SK-N-SH (cell line): ENCODE results near the gene CFAP20DC. TPM values are rescaled to one million over a fixed set of nuclear protein-coding genes. Genes with fewer than 3 reads are reported as not detected.

ENCODE experiments used
- CTCF ChIA-PET: fragments of 300-600, 350-600 bp; formaldehyde crosslinking; extraction: SDS; loops from one replicate; lab custom pipeline; 2021; lab: Yijun Ruan, JAX
- POLR2A ChIA-PET: fragments of 350-600 bp; sonication (Branson Sonifier 250); formaldehyde crosslinking; extraction: SDS; loops from one replicate; lab custom pipeline; 2020; ENCODE audit warnings: antibody characterized with exemption, inconsistent platforms; lab: Yijun Ruan, JAX
- DNase-seq: peaks from one replicate; pipeline ENCODE4 v3.0.0; 2012
- H2AFZ ChIP-seq: fragments of 200-600 bp; sonication (generic); 2 replicates; pipeline ENCODE4 v1.8.1; 2016; ENCODE audit warnings: antibody characterized with exemption, mild to moderate bottlenecking, low read depth
- H3F3A ChIP-seq: fragments of 200-600 bp; sonication (generic); replicated peaks from 2 replicates; pipeline ENCODE3; 2016; ENCODE audit warnings: antibody characterized with exemption, mild to moderate bottlenecking; ENCODE audit not compliant: insufficient read depth
- H3K27ac ChIP-seq, 2 experiments: fragments of 200-500 bp in 1 of 2; fragments of 200-600 bp in 1 of 2; sonication (Bioruptor generic) in 1 of 2; sonication (generic), shearing (Covaris generic) in 1 of 2; 2 replicates each; pipeline versions ENCODE4 v1.5.1 to v1.6.1; 2014 to 2016; ENCODE audit warnings: low read depth in 2 of 2, inconsistent platforms in 1 of 2, low read length in 1 of 2, mild to moderate bottlenecking in 1 of 2, mixed read lengths in 1 of 2
- H3K27me3 ChIP-seq: fragments of 200-600 bp; sonication (generic), shearing (Covaris generic); 2 replicates; pipeline ENCODE4 v1.6.1; 2016; ENCODE audit warnings: mixed run types; ENCODE audit not compliant: insufficient read depth
- H3K36me3 ChIP-seq, 2 experiments: fragments of 200-500 bp in 1 of 2; fragments of 200-600 bp in 1 of 2; sonication (Bioruptor generic) in 1 of 2; sonication (generic) in 1 of 2; replicated peaks in 1 of 2; 2 replicates each; pipeline versions ENCODE3 to v1.5.1; 2014 to 2016; ENCODE audit warnings: low read length in 1 of 2, mild to moderate bottlenecking in 1 of 2; ENCODE audit not compliant: insufficient read depth in 2 of 2, control insufficient read depth in 1 of 2
- H3K4me1 ChIP-seq, 2 experiments: fragments of 200-500 bp in 1 of 2; fragments of 200-600 bp in 1 of 2; sonication (Bioruptor generic) in 1 of 2; sonication (generic), shearing (Covaris generic) in 1 of 2; 2 replicates each; pipeline versions ENCODE4 v1.5.1 to v1.6.1; 2014 to 2016; ENCODE audit warnings: low read depth in 1 of 2, low read length in 1 of 2, mixed run types in 1 of 2; ENCODE audit not compliant: insufficient read depth in 2 of 2, control insufficient read depth in 1 of 2
- H3K4me2 ChIP-seq: fragments of 200-600 bp; sonication (generic), shearing (Covaris generic); 2 replicates; pipeline ENCODE4 v1.6.1; 2017; ENCODE audit warnings: mixed run types
- H3K4me3 ChIP-seq, 2 experiments: fragments of 200-500 bp in 1 of 2; fragments of 200-600 bp in 1 of 2; sonication (Bioruptor generic) in 1 of 2; sonication (generic), shearing (Covaris generic) in 1 of 2; 2 replicates each; pipeline versions ENCODE4 v1.5.1 to v1.8.1; 2014 to 2016; ENCODE audit warnings: low read depth in 2 of 2, inconsistent platforms in 1 of 2, low read length in 1 of 2, mild to moderate bottlenecking in 1 of 2, mixed read lengths in 1 of 2, moderate library complexity in 1 of 2
- H3K79me2 ChIP-seq: fragments of 200-600 bp; sonication (generic); 2 replicates; pipeline ENCODE4 v1.8.1; 2017; ENCODE audit warnings: mild to moderate bottlenecking; ENCODE audit not compliant: insufficient read depth
- H3K9ac ChIP-seq: fragments of 200-600 bp; sonication (generic); 2 replicates; pipeline ENCODE4 v1.6.1; 2017; ENCODE audit warnings: mixed run types
- H3K9me2 ChIP-seq: fragments of 200-600 bp; sonication (generic); 2 replicates; pipeline ENCODE4 v1.6.1; 2017; ENCODE audit warnings: mixed run types
- H3K9me3 ChIP-seq: fragments of 200-600 bp; sonication (generic); 2 replicates; pipeline ENCODE4 v1.6.1; 2017; ENCODE audit warnings: mixed run types, mild to moderate bottlenecking, moderate library complexity
- H4K20me1 ChIP-seq: fragments of 200-600 bp; sonication (generic); 2 replicates; pipeline ENCODE4 v1.6.1; 2017; ENCODE audit warnings: mild to moderate bottlenecking, mixed run types; ENCODE audit not compliant: insufficient read depth
- FOSL2 ChIP-seq: IDR thresholded peaks from 2 replicates; pipeline ENCODE4 v1.4.0; 2012; ENCODE audit warnings: low read depth, mild to moderate bottlenecking, moderate library complexity, borderline replicate concordance
- JUND ChIP-seq: IDR thresholded peaks from 2 replicates; pipeline ENCODE4 v1.4.0; 2012
- MXI1 ChIP-seq: IDR thresholded peaks from 2 replicates; pipeline ENCODE4 v1.6.1; 2012; ENCODE audit warnings: mild to moderate bottlenecking, low read depth, low read length, improper control_type of control experiment
- RFX5 ChIP-seq: IDR thresholded peaks from 2 replicates; pipeline ENCODE4 v1.6.1; 2012; ENCODE audit warnings: mild to moderate bottlenecking, improper control_type of control experiment, low read length
- SMC3 ChIP-seq: IDR thresholded peaks from 2 replicates; pipeline ENCODE4 v1.6.1; 2012; ENCODE audit warnings: low read depth, low read length, improper control_type of control experiment
- TCF12 ChIP-seq: IDR thresholded peaks from 2 replicates; pipeline ENCODE4 v1.4.0; 2012
- TEAD4 ChIP-seq: IDR thresholded peaks from 2 replicates; pipeline ENCODE4 v1.4.0; 2012; ENCODE audit warnings: mild to moderate bottlenecking, borderline replicate concordance; ENCODE audit not compliant: insufficient read depth
- YY1 ChIP-seq: IDR thresholded peaks from 2 replicates; pipeline ENCODE4 v1.4.0; 2012; ENCODE audit warnings: low read depth, mild to moderate bottlenecking
- WGBS: methylation state at CpG from one replicate; pipeline ENCODE4 v1.1.6; 2017; ENCODE audit warnings: low lambda C conversion rate; 5-methylcytosine and 5-hydroxymethylcytosine counted together
- polyA plus RNA-seq, 3 experiments: library from polyadenylated mRNA; depleted of rRNA; stranded (reverse); fragments of >200 nt; gene quantifications; 2 replicates each; pipeline ENCODE4 v1.2.3, GENCODE V29; 2012
- TF ChIP-seq, protein P1 (sequence below): IDR thresholded peaks from 2 replicates; pipeline ENCODE4 v1.6.1; 2012; ENCODE audit warnings: mild to moderate bottlenecking, low read depth, low read length, moderate library complexity
- TF ChIP-seq, protein P2 (sequence below): IDR thresholded peaks from 2 replicates; pipeline ENCODE4; 2012
- TF ChIP-seq, protein P3 (sequence below): IDR thresholded peaks from 2 replicates; pipeline ENCODE4 v1.4.0; 2012; ENCODE audit warnings: low read depth, borderline replicate concordance
- TF ChIP-seq, protein P4 (sequence below): fragments of 200-600 bp; sonication (generic); IDR thresholded peaks from 2 replicates; pipeline ENCODE4 v1.6.1; 2017; ENCODE audit warnings: antibody characterized with exemption, mild to moderate bottlenecking, moderate library complexity

CFAP20DC gene
- polyA plus RNA-seq, 1 of the 3 experiments (the other 2 are of a cell fraction): 1.8 TPM

DNA sequence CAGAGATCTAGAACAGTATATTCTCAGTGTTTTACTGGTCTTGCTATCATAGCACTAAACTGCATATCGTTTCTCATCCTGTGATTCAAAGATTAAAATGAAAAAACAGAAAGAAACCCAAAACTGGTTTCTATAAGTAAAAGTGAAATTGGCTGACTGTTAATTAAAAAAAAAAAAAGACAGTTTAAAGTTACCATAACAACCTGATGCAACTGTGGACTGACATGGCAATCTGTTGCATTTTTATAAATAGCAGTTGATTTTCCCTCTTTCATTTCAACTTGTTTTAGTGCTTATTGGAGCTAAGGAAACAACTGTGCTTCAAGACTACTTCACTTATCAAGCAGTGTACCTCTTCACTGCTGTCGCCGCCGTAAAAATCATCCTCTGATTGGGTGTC lies 186.6 kb downstream of the CFAP20DC start:
- H3K9ac ChIP-seq: no peak overlapping the region
- no peaks in the 10 kb centered on the region for H3K9me2 ChIP-seq
- no peaks in the 10 kb centered on the region for H3K9me3 ChIP-seq
- no peak for DNase-seq
- H3K4me1 ChIP-seq: peaks cover 0 to 3% of the 10 kb centered on the region in 2 experiments; a peak in 2 of 4 replicates
- TF ChIP-seq FOSL2 (no peak), YY1 (no peak), MXI1 (no peak), TCF12 (no peak), RFX5 (no peak), TEAD4 (no peak), SMC3 (no peak), JUND (no peak)
- TF ChIP-seq, protein P1, sequence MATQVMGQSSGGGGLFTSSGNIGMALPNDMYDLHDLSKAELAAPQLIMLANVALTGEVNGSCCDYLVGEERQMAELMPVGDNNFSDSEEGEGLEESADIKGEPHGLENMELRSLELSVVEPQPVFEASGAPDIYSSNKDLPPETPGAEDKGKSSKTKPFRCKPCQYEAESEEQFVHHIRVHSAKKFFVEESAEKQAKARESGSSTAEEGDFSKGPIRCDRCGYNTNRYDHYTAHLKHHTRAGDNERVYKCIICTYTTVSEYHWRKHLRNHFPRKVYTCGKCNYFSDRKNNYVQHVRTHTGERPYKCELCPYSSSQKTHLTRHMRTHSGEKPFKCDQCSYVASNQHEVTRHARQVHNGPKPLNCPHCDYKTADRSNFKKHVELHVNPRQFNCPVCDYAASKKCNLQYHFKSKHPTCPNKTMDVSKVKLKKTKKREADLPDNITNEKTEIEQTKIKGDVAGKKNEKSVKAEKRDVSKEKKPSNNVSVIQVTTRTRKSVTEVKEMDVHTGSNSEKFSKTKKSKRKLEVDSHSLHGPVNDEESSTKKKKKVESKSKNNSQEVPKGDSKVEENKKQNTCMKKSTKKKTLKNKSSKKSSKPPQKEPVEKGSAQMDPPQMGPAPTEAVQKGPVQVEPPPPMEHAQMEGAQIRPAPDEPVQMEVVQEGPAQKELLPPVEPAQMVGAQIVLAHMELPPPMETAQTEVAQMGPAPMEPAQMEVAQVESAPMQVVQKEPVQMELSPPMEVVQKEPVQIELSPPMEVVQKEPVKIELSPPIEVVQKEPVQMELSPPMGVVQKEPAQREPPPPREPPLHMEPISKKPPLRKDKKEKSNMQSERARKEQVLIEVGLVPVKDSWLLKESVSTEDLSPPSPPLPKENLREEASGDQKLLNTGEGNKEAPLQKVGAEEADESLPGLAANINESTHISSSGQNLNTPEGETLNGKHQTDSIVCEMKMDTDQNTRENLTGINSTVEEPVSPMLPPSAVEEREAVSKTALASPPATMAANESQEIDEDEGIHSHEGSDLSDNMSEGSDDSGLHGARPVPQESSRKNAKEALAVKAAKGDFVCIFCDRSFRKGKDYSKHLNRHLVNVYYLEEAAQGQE: no peak
- TF ChIP-seq, protein P2, sequence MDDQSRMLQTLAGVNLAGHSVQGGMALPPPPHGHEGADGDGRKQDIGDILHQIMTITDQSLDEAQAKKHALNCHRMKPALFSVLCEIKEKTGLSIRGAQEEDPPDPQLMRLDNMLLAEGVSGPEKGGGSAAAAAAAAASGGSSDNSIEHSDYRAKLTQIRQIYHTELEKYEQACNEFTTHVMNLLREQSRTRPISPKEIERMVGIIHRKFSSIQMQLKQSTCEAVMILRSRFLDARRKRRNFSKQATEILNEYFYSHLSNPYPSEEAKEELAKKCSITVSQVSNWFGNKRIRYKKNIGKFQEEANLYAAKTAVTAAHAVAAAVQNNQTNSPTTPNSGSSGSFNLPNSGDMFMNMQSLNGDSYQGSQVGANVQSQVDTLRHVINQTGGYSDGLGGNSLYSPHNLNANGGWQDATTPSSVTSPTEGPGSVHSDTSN: no peak
- TF ChIP-seq, protein P3, sequence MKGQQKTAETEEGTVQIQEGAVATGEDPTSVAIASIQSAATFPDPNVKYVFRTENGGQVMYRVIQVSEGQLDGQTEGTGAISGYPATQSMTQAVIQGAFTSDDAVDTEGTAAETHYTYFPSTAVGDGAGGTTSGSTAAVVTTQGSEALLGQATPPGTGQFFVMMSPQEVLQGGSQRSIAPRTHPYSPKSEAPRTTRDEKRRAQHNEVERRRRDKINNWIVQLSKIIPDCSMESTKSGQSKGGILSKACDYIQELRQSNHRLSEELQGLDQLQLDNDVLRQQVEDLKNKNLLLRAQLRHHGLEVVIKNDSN: no peak
- TF ChIP-seq, protein P4, sequence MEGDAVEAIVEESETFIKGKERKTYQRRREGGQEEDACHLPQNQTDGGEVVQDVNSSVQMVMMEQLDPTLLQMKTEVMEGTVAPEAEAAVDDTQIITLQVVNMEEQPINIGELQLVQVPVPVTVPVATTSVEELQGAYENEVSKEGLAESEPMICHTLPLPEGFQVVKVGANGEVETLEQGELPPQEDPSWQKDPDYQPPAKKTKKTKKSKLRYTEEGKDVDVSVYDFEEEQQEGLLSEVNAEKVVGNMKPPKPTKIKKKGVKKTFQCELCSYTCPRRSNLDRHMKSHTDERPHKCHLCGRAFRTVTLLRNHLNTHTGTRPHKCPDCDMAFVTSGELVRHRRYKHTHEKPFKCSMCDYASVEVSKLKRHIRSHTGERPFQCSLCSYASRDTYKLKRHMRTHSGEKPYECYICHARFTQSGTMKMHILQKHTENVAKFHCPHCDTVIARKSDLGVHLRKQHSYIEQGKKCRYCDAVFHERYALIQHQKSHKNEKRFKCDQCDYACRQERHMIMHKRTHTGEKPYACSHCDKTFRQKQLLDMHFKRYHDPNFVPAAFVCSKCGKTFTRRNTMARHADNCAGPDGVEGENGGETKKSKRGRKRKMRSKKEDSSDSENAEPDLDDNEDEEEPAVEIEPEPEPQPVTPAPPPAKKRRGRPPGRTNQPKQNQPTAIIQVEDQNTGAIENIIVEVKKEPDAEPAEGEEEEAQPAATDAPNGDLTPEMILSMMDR: no peak
- ChIA-PET POLR2A (no interaction called here), CTCF (interaction anchor here (0.6 kb wide), 1 partner anchor 1196 kb away, joined by 3 read pairs; no protein-coding TSS in a partner anchor)
- no peaks in the 10 kb centered on the region for H4K20me1 ChIP-seq
- no peak overlapping the region for H3K27ac ChIP-seq
- H3K36me3 ChIP-seq: no peaks in the 10 kb centered on the region
- no peaks in the 10 kb centered on the region for H3K27me3 ChIP-seq
- no peak overlapping the region for H2AFZ ChIP-seq
- 91% methylated on average over 4 of the region's 4 CpGs for WGBS
- H3F3A ChIP-seq: peaks cover 3% of the 10 kb centered on the region
- no peaks in the 10 kb centered on the region for H3K79me2 ChIP-seq
- H3K4me3 ChIP-seq: no peak overlapping the region
- H3K4me2 ChIP-seq: no peak overlapping the region
